GM19463 (cell line): Measurements from ENCODE around the gene TFIP11.
"Not testable (repeated sequence)": the region's sequence is repeated elsewhere in the genome, so short reads cannot be mapped to it uniquely, and the experiment has no call there.

Experiments used
- ATAC-seq: cut with Tn5 transposase; IDR thresholded peaks from one replicate; pipeline ENCODE4 v1.9.1; 2021; ENCODE audit warnings: mild to moderate bottlenecking, moderate library complexity; ENCODE audit not compliant: unreplicated experiment

TFIP11 gene

GRCh38 chr22:26541167-26541819, 29.0 kb upstream of the TFIP11 start:
- no peak for ATAC-seq

- ATAC-seq = no peak
These were observed 27.8 kb upstream of the TFIP11 start for GRCh38 chr22:26540119-26540518.

- no peak for ATAC-seq
These were observed 24.5 kb upstream of the TFIP11 start for GRCh38 chr22:26536762-26537134.

- ATAC-seq = no peak
These were observed 23.9 kb upstream of the TFIP11 start for GRCh38 chr22:26536056-26536761.

GRCh38 chr22:26535603-26535908, 23.3 kb upstream of the TFIP11 start:
- ATAC-seq = no peak

GRCh38 chr22:26534874-26535602, 22.8 kb upstream of the TFIP11 start:
- no peak for ATAC-seq

GRCh38 chr22:26534171-26534855, 22.0 kb upstream of the TFIP11 start:
- ATAC-seq = no peak

GRCh38 chr22:26529345-26529744, 17.1 kb upstream of the TFIP11 start:
- no peak for ATAC-seq

- ATAC-seq = not testable (repeated sequence)
These were observed 16.2 kb upstream of the TFIP11 start for GRCh38 chr22:26528518-26528917.

- ATAC-seq = no peak
These were observed 15.5 kb upstream of the TFIP11 start for GRCh38 chr22:26527574-26528465.

- ATAC-seq = no peak
These were observed 14.9 kb upstream of the TFIP11 start for GRCh38 chr22:26527167-26527566.

GRCh38 chr22:26525946-26526564, 13.8 kb upstream of the TFIP11 start:
- ATAC-seq = no peak

- ATAC-seq = no peak
These were observed 12.6 kb upstream of the TFIP11 start for GRCh38 chr22:26524870-26525269.

- no peak for ATAC-seq
These were observed 10.3 kb upstream of the TFIP11 start for GRCh38 chr22:26522592-26522991.

GRCh38 chr22:26522012-26522411, 9.7 kb upstream of the TFIP11 start:
- ATAC-seq = no peak

GRCh38 chr22:26517429-26517828, 5.2 kb upstream of the TFIP11 start:
- ATAC-seq = no peak

- ATAC-seq = no peak
These were observed 4.2 kb upstream of the TFIP11 start for GRCh38 chr22:26516503-26516902.

GRCh38 chr22:26515931-26516330, 3.7 kb upstream of the TFIP11 start:
- no peak for ATAC-seq

GRCh38 chr22:26514419-26515161, 2.3 kb upstream of the TFIP11 start:
- ATAC-seq = no peak
